Gastrocnemius medialis (tissue), 4 donors: Measurements from ENCODE around the gene PCED1B.

ENCODE experiments used
- POLR2A ChIP-seq, 2 donors: fragments of 450-650 bp; IDR thresholded peaks; one replicate each; pipeline ENCODE4 v1.6.1; 2017; ENCODE audit warnings: antibody characterized with exemption in 2 of 2, mild to moderate bottlenecking in 2 of 2, moderate library complexity in 2 of 2
- TF ChIP-seq, protein P1 (sequence below), 5 experiments: fragments of 450-650 bp in 3 of 5; fragments of 200-600 bp in 2 of 5; sonication (generic) in 2 of 5; IDR thresholded peaks in 4 of 5; conservative IDR thresholded peaks in 1 of 5; 1 replicate in 4 of 5; 2 replicates in 1 of 5; pipeline ENCODE4 v1.5.1; 2016 to 2019; ENCODE audit warnings: antibody characterized with exemption in 5 of 5, mild to moderate bottlenecking in 3 of 5, moderate library complexity in 3 of 5

DNA sequence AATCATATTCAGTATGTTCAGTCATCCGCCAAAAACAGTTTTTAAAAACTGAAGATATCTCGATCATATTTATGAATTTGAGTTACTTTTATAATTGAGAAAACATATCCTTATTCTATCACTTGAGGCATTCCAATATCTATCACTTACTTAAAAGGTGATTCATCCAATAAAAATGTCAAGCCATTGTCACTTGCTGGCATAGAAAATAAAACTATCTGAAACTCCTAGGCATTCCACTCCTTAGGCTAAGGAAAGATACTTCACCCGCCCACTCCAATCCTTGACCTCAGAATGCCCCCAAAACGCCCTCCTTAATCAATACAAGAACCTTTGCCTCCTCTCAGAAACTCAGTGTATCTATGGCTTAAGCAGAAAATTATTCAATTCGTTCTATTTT is 51.6 kb downstream of the PCED1B start:
- TF ChIP-seq, protein P1, sequence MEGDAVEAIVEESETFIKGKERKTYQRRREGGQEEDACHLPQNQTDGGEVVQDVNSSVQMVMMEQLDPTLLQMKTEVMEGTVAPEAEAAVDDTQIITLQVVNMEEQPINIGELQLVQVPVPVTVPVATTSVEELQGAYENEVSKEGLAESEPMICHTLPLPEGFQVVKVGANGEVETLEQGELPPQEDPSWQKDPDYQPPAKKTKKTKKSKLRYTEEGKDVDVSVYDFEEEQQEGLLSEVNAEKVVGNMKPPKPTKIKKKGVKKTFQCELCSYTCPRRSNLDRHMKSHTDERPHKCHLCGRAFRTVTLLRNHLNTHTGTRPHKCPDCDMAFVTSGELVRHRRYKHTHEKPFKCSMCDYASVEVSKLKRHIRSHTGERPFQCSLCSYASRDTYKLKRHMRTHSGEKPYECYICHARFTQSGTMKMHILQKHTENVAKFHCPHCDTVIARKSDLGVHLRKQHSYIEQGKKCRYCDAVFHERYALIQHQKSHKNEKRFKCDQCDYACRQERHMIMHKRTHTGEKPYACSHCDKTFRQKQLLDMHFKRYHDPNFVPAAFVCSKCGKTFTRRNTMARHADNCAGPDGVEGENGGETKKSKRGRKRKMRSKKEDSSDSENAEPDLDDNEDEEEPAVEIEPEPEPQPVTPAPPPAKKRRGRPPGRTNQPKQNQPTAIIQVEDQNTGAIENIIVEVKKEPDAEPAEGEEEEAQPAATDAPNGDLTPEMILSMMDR (IDR thresholded peaks at IDR 0.05 in 4 of 5, conservative IDR thresholded peaks at IDR 0.05 in 1 of 5) = no peak
- TF ChIP-seq POLR2A (IDR thresholded peaks at IDR 0.05) = no peak
